ENCODE results near the gene USP38.
"Not testable (repeated sequence)": the region's sequence is repeated elsewhere in the genome, so short reads cannot be mapped to it uniquely, and the experiment has no call there.

USP38 gene, protein sequence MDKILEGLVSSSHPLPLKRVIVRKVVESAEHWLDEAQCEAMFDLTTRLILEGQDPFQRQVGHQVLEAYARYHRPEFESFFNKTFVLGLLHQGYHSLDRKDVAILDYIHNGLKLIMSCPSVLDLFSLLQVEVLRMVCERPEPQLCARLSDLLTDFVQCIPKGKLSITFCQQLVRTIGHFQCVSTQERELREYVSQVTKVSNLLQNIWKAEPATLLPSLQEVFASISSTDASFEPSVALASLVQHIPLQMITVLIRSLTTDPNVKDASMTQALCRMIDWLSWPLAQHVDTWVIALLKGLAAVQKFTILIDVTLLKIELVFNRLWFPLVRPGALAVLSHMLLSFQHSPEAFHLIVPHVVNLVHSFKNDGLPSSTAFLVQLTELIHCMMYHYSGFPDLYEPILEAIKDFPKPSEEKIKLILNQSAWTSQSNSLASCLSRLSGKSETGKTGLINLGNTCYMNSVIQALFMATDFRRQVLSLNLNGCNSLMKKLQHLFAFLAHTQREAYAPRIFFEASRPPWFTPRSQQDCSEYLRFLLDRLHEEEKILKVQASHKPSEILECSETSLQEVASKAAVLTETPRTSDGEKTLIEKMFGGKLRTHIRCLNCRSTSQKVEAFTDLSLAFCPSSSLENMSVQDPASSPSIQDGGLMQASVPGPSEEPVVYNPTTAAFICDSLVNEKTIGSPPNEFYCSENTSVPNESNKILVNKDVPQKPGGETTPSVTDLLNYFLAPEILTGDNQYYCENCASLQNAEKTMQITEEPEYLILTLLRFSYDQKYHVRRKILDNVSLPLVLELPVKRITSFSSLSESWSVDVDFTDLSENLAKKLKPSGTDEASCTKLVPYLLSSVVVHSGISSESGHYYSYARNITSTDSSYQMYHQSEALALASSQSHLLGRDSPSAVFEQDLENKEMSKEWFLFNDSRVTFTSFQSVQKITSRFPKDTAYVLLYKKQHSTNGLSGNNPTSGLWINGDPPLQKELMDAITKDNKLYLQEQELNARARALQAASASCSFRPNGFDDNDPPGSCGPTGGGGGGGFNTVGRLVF

DNA sequence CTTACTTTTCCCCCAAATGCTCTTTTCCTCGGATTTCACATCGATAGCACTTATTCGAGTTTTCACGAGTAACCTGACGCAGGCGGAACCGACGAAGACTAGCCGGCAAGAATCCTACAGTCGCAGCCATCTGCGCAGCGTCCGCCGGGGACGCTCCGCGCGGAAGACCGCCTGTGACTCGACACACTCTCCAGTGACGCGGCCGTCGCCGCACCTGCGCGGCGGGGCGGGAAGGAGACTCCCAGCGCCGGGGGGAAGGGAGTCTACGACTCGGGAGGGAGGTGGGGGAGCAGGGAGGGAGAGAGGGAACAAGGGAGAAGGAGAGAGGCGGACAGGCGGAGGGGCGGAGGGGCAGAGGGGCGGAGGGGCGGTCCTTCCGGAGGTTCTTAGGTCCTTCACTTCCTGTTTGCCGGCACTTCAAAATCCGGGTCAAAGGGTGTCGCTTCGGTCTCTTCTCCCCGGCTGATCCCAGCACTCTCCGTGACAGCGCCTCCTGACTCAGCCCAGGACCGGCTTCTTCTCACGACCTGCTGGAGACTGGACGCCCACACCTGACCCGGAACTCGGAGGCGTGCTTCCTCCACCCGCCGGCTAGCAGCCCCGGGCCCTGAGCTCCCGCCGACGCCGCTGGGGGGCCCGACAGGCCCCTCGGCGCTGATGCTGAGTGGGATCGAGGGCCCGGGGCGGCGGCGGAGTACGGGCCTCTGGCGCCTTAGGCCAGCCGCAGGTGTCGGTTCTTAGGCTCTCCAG lies at the start of gene USP38:
Gene USP38 (plus strand): TSS at position 415 of the 750 bp plus-strand sequence. CDS start 534 bp downstream, outside the sequence.
- no peaks in the 10 kb centered on the region for H3K9me3 ChIP-seq (ENCODE audit: control insufficient read depth, low read length)
- DNase-seq (ENCODE audit: low read depth): peak; percentile 95
- H3K36me3 ChIP-seq (ENCODE audit: control insufficient read depth, insufficient read depth, low read length, severe bottlenecking): peaks cover 5% of the 10 kb centered on the region
- no peaks in the 10 kb centered on the region for H3K27me3 ChIP-seq (replicated peaks; ENCODE audit: control insufficient read depth, insufficient read depth, low read length)
- peak within 1 kb of the TSS; percentile 94 for H3K4me3 ChIP-seq (ENCODE audit: low read length)
- peaks cover 34% of the 10 kb centered on the region for H3K4me1 ChIP-seq (ENCODE audit: control insufficient read depth, insufficient read depth, low read length)
- H3K9ac ChIP-seq (ENCODE audit: low read length): peak within 1 kb of the TSS; percentile 93

- DNase-seq (ENCODE audit: low read depth): no peak
- Histone ChIP-seq H3K4me3 (ENCODE audit: low read length) (no peak overlapping the region), H3K27me3 (replicated peaks; ENCODE audit: control insufficient read depth, insufficient read depth, low read length) (no peaks in the 10 kb centered on the region), H3K36me3 (ENCODE audit: control insufficient read depth, insufficient read depth, low read length, severe bottlenecking) (no peaks in the 10 kb centered on the region), H3K9ac (ENCODE audit: low read length) (no peak overlapping the region), H3K4me1 (ENCODE audit: control insufficient read depth, insufficient read depth, low read length) (no peaks in the 10 kb centered on the region), H3K9me3 (ENCODE audit: control insufficient read depth, low read length) (no peaks in the 10 kb centered on the region)
These were observed 49.4 kb upstream of the USP38 start for GRCh38 chr4:143135358-143135757.

GRCh38 chr4:143140696-143141095 lies 44.0 kb upstream of the USP38 start:
- Histone ChIP-seq H3K4me3 (ENCODE audit: low read length) (no peak overlapping the region), H3K9me3 (ENCODE audit: control insufficient read depth, low read length) (no peaks in the 10 kb centered on the region), H3K9ac (ENCODE audit: low read length) (no peak overlapping the region), H3K27me3 (replicated peaks; ENCODE audit: control insufficient read depth, insufficient read depth, low read length) (no peaks in the 10 kb centered on the region), H3K36me3 (ENCODE audit: control insufficient read depth, insufficient read depth, low read length, severe bottlenecking) (no peaks in the 10 kb centered on the region), H3K4me1 (ENCODE audit: control insufficient read depth, insufficient read depth, low read length) (no peaks in the 10 kb centered on the region)
- no peak for DNase-seq (ENCODE audit: low read depth)

DNA sequence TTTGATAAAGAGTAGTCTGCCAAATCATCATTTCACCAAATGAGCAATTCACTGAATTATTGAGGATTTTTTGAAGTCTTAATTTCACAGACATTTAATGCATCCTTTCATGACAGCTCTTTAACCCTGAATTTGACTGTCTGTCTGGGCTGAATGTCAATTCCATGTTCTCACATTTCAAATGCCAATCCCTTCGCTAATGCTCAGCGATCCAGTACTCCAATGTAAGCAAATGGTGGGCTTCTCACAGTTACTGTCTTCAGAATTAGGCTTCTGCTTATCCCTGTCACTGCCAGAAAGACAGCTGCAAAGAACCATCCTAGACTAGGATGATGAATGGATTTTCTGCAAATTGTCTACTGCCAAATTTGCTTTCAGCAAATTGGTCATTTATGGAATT lies 36.2 kb upstream of the USP38 start:
- H3K9ac ChIP-seq (ENCODE audit: low read length): no peak overlapping the region
- no peak overlapping the region for H3K4me3 ChIP-seq (ENCODE audit: low read length)
- H3K9me3 ChIP-seq (ENCODE audit: control insufficient read depth, low read length): peaks cover 10% of the 10 kb centered on the region

GRCh38 chr4:143156853-143157252 lies 27.9 kb upstream of the USP38 start:
- Histone ChIP-seq H3K36me3 (ENCODE audit: control insufficient read depth, insufficient read depth, low read length, severe bottlenecking) (no peaks in the 10 kb centered on the region), H3K9me3 (ENCODE audit: control insufficient read depth, low read length) (peaks cover 4% of the 10 kb centered on the region), H3K4me1 (ENCODE audit: control insufficient read depth, insufficient read depth, low read length) (no peaks in the 10 kb centered on the region), H3K9ac (ENCODE audit: low read length) (no peak overlapping the region), H3K4me3 (ENCODE audit: low read length) (no peak overlapping the region), H3K27me3 (replicated peaks; ENCODE audit: control insufficient read depth, insufficient read depth, low read length) (no peaks in the 10 kb centered on the region)
- DNase-seq (ENCODE audit: low read depth): no peak

More for the DNA sequence above, 36.2 kb upstream of the USP38 start:
- H3K36me3 ChIP-seq (ENCODE audit: control insufficient read depth, insufficient read depth, low read length, severe bottlenecking): no peaks in the 10 kb centered on the region
- no peaks in the 10 kb centered on the region for H3K27me3 ChIP-seq (replicated peaks; ENCODE audit: control insufficient read depth, insufficient read depth, low read length)
- DNase-seq (ENCODE audit: low read depth): no peak
- H3K4me1 ChIP-seq (ENCODE audit: control insufficient read depth, insufficient read depth, low read length): no peaks in the 10 kb centered on the region

DNA sequence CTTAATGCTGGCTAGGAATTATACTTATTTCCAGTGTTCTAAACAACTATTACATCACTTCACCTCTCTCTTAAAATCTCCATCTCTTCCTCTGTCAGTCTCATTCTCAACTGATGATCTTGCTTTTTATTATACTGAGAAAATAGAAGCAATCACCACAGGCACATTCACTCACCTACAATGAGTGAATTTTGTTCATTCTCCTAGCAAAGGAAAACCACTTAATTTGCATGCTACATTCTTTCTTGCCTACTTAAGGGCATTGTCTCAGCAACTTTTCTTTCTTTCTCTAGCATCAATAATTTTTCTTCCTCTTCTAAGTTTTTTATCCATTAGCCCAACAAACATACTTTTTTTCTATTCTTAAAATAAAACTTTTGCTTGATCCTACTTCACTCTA lies 21.1 kb upstream of the USP38 start:
- H3K9ac ChIP-seq (ENCODE audit: low read length): no peak overlapping the region
- H3K9me3 ChIP-seq (ENCODE audit: control insufficient read depth, low read length): no peaks in the 10 kb centered on the region
- H3K4me1 ChIP-seq (ENCODE audit: control insufficient read depth, insufficient read depth, low read length): no peaks in the 10 kb centered on the region
- H3K4me3 ChIP-seq (ENCODE audit: low read length): no peak overlapping the region
- no peak for DNase-seq (ENCODE audit: low read depth)
- H3K36me3 ChIP-seq (ENCODE audit: control insufficient read depth, insufficient read depth, low read length, severe bottlenecking): no peaks in the 10 kb centered on the region
- no peaks in the 10 kb centered on the region for H3K27me3 ChIP-seq (replicated peaks; ENCODE audit: control insufficient read depth, insufficient read depth, low read length)

DNA sequence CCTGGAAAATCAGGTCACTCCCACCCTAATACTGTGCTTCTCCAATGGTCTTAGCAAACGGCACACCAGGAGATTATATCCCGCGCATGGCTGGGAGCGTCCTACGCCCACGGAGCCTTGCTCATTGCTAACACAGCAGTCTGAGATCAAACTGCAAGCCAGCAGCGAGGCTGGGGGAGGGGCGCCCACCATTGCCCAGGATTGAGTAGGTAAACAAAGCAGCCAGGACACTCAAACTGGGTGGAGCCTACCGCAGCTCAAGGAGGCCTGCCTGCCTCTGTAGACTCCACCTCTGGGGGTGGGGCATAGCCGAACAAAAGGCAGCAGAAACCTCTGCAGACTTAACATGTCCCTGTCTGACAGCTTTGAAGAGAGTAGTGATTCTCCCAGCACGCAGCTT lies 18.0 kb upstream of the USP38 start:
- H3K27me3 ChIP-seq (replicated peaks; ENCODE audit: control insufficient read depth, insufficient read depth, low read length); DNase-seq (ENCODE audit: low read depth); H3K4me3 ChIP-seq (ENCODE audit: low read length); H3K9me3 ChIP-seq (ENCODE audit: control insufficient read depth, low read length); H3K36me3 ChIP-seq (ENCODE audit: control insufficient read depth, insufficient read depth, low read length, severe bottlenecking); H3K4me1 ChIP-seq (ENCODE audit: control insufficient read depth, insufficient read depth, low read length); H3K9ac ChIP-seq (ENCODE audit: low read length): not testable (repeated sequence)

- no peaks in the 10 kb centered on the region for H3K27me3 ChIP-seq (replicated peaks; ENCODE audit: control insufficient read depth, insufficient read depth, low read length)
- H3K9me3 ChIP-seq (ENCODE audit: control insufficient read depth, low read length): peaks cover 17% of the 10 kb centered on the region
- peaks cover 9% of the 10 kb centered on the region for H3K4me1 ChIP-seq (ENCODE audit: control insufficient read depth, insufficient read depth, low read length)
- H3K9ac ChIP-seq (ENCODE audit: low read length): no peak overlapping the region
- no peaks in the 10 kb centered on the region for H3K36me3 ChIP-seq (ENCODE audit: control insufficient read depth, insufficient read depth, low read length, severe bottlenecking)
- no peak overlapping the region for H3K4me3 ChIP-seq (ENCODE audit: low read length)
- no peak for DNase-seq (ENCODE audit: low read depth)
These were observed 5.8 kb upstream of the USP38 start for GRCh38 chr4:143178923-143179322.

- peaks cover 2% of the 10 kb centered on the region for H3K9me3 ChIP-seq (ENCODE audit: control insufficient read depth, low read length)
- peaks cover 24% of the 10 kb centered on the region for H3K4me1 ChIP-seq (ENCODE audit: control insufficient read depth, insufficient read depth, low read length)
- H3K4me3 ChIP-seq (ENCODE audit: low read length): peak overlapping the region; percentile 94
- H3K27me3 ChIP-seq (replicated peaks; ENCODE audit: control insufficient read depth, insufficient read depth, low read length): no peaks in the 10 kb centered on the region
- peak; percentile 36 for DNase-seq (ENCODE audit: low read depth)
- peak overlapping the region; percentile 93 for H3K9ac ChIP-seq (ENCODE audit: low read length)
- no peaks in the 10 kb centered on the region for H3K36me3 ChIP-seq (ENCODE audit: control insufficient read depth, insufficient read depth, low read length, severe bottlenecking)
These were observed 1.1 kb upstream of the USP38 start for GRCh38 chr4:143183513-143184216.

DNA sequence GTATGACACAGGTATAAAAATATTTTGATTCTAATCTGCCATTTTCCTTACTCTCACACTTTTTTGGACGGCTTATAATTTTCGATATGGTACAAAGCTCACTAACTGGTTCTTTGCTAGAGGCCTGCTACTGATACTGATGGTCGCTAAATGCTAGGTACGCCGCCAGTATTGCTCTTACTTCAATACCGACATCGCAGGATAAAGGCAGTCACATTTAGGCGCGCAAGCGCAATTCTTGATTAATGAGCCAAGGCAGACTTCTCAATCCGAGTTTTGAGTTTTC lies 557 bp upstream of the USP38 start:
- H3K36me3 ChIP-seq (ENCODE audit: control insufficient read depth, insufficient read depth, low read length, severe bottlenecking): no peaks in the 10 kb centered on the region
- H3K27me3 ChIP-seq (replicated peaks; ENCODE audit: control insufficient read depth, insufficient read depth, low read length): no peaks in the 10 kb centered on the region
- H3K9ac ChIP-seq (ENCODE audit: low read length): peak overlapping the region; percentile 93
- no peaks in the 10 kb centered on the region for H3K9me3 ChIP-seq (ENCODE audit: control insufficient read depth, low read length)
- H3K4me1 ChIP-seq (ENCODE audit: control insufficient read depth, insufficient read depth, low read length): peaks cover 28% of the 10 kb centered on the region
- DNase-seq (ENCODE audit: low read depth): no peak
- peak overlapping the region; percentile 94 for H3K4me3 ChIP-seq (ENCODE audit: low read length)

Measured in adipocyte (in vitro differentiated cells).